ENCODE data around the gene TNIK.
A peak's percentile ranks its signal among the peaks of the same experiment; 100 is the strongest.

DNA sequence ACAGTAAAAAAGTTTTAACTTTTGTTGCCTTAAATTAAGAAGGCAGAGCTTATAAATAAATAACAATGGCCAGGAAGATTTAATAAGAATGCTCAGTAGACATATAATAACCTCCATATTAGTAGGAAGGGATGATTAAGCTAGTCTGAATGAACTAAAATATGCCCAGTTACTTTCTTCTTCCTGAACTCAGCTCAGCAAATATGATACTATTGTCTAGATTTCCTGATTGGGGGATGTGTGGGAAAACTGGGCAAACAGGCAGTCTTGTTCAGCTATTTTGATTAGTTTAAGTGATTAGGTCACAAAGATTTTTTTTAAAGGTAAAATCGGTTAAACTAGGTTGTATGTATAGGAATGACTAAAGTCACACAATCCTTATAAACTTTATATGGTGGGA lies 266.5 kb downstream of the TNIK start:
- TF ChIP-seq, protein P1, sequence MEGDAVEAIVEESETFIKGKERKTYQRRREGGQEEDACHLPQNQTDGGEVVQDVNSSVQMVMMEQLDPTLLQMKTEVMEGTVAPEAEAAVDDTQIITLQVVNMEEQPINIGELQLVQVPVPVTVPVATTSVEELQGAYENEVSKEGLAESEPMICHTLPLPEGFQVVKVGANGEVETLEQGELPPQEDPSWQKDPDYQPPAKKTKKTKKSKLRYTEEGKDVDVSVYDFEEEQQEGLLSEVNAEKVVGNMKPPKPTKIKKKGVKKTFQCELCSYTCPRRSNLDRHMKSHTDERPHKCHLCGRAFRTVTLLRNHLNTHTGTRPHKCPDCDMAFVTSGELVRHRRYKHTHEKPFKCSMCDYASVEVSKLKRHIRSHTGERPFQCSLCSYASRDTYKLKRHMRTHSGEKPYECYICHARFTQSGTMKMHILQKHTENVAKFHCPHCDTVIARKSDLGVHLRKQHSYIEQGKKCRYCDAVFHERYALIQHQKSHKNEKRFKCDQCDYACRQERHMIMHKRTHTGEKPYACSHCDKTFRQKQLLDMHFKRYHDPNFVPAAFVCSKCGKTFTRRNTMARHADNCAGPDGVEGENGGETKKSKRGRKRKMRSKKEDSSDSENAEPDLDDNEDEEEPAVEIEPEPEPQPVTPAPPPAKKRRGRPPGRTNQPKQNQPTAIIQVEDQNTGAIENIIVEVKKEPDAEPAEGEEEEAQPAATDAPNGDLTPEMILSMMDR (IDR thresholded peaks at IDR 0.05): no peak
- TF ChIP-seq TAF1 (IDR thresholded peaks at IDR 0.05; ENCODE audit: borderline replicate concordance, low read depth, low read length): no peak
- peak in 1 of 2 experiments; percentile 51; a peak in 1 of 4 replicates for TF ChIP-seq EP300 (IDR thresholded peaks at IDR 0.05; ENCODE audit: borderline replicate concordance in 1 of 2, low read depth in 1 of 2, low read length in 1 of 2)
- TF ChIP-seq CHD2 (IDR thresholded peaks at IDR 0.05; ENCODE audit: low read length, partially characterized antibody): no peak
- TF ChIP-seq, protein P2, sequence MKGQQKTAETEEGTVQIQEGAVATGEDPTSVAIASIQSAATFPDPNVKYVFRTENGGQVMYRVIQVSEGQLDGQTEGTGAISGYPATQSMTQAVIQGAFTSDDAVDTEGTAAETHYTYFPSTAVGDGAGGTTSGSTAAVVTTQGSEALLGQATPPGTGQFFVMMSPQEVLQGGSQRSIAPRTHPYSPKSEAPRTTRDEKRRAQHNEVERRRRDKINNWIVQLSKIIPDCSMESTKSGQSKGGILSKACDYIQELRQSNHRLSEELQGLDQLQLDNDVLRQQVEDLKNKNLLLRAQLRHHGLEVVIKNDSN (IDR thresholded peaks at IDR 0.05; ENCODE audit: borderline replicate concordance, low read depth): no peak
- TF ChIP-seq POLR2AphosphoS5 (IDR thresholded peaks at IDR 0.05; ENCODE audit: low read depth, low read length): no peak; the same call in 1 of the 2 replicates
- TF ChIP-seq, protein P3, sequence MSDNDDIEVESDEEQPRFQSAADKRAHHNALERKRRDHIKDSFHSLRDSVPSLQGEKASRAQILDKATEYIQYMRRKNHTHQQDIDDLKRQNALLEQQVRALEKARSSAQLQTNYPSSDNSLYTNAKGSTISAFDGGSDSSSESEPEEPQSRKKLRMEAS (IDR thresholded peaks at IDR 0.05; ENCODE audit: low read depth): no peak
- TF ChIP-seq RCOR1 (IDR thresholded peaks at IDR 0.05; ENCODE audit: low read length): no peak
- peak; percentile 32; the same call in 1 of the 2 replicates for TF ChIP-seq JUND (IDR thresholded peaks at IDR 0.05)
- TF ChIP-seq, protein P4, sequence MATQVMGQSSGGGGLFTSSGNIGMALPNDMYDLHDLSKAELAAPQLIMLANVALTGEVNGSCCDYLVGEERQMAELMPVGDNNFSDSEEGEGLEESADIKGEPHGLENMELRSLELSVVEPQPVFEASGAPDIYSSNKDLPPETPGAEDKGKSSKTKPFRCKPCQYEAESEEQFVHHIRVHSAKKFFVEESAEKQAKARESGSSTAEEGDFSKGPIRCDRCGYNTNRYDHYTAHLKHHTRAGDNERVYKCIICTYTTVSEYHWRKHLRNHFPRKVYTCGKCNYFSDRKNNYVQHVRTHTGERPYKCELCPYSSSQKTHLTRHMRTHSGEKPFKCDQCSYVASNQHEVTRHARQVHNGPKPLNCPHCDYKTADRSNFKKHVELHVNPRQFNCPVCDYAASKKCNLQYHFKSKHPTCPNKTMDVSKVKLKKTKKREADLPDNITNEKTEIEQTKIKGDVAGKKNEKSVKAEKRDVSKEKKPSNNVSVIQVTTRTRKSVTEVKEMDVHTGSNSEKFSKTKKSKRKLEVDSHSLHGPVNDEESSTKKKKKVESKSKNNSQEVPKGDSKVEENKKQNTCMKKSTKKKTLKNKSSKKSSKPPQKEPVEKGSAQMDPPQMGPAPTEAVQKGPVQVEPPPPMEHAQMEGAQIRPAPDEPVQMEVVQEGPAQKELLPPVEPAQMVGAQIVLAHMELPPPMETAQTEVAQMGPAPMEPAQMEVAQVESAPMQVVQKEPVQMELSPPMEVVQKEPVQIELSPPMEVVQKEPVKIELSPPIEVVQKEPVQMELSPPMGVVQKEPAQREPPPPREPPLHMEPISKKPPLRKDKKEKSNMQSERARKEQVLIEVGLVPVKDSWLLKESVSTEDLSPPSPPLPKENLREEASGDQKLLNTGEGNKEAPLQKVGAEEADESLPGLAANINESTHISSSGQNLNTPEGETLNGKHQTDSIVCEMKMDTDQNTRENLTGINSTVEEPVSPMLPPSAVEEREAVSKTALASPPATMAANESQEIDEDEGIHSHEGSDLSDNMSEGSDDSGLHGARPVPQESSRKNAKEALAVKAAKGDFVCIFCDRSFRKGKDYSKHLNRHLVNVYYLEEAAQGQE (IDR thresholded peaks at IDR 0.05; ENCODE audit: low read depth, low read length): no peak
